IPS-18a (cell line): ENCODE measurements around the gene SFN.
"Not testable (repeated sequence)": the region's sequence is repeated elsewhere in the genome, so short reads cannot be mapped to it uniquely, and the experiment has no call there.

Experiments
- H3K27ac ChIP-seq: one replicate; pipeline ENCODE4 v1.5.1; 2013; ENCODE audit warnings: low read length
- H3K27me3 ChIP-seq: one replicate; pipeline ENCODE4 v1.6.1; 2013; ENCODE audit warnings: mild to moderate bottlenecking, low read length; ENCODE audit not compliant: control insufficient read depth, insufficient read depth
- H3K36me3 ChIP-seq: one replicate; pipeline ENCODE4 v1.6.1; 2013; ENCODE audit warnings: low read depth, low read length; ENCODE audit not compliant: control insufficient read depth
- H3K4me1 ChIP-seq: one replicate; pipeline ENCODE4 v1.6.1; 2013; ENCODE audit warnings: low read depth, low read length; ENCODE audit not compliant: control insufficient read depth
- H3K4me3 ChIP-seq: one replicate; pipeline ENCODE4 v1.5.1; 2013; ENCODE audit warnings: low read length
- H3K9ac ChIP-seq: one replicate; pipeline ENCODE4 v1.6.1; 2013; ENCODE audit warnings: mild to moderate bottlenecking, low read length, moderate library complexity
- H3K9me3 ChIP-seq: one replicate; pipeline ENCODE4 v1.6.1; 2013; ENCODE audit warnings: low read depth, low read length; ENCODE audit not compliant: control insufficient read depth

SFN gene

GRCh38 chr1:26881611-26882010 is 18.7 kb downstream of the SFN start:
- not testable (repeated sequence) for H3K4me3 ChIP-seq, H3K4me1 ChIP-seq, H3K9me3 ChIP-seq, H3K27me3 ChIP-seq, H3K9ac ChIP-seq, H3K27ac ChIP-seq
- peaks cover 61% of the 10 kb centered on the region for H3K36me3 ChIP-seq

- Histone ChIP-seq H3K4me3 (no peak overlapping the region), H3K9me3 (no peaks in the 10 kb centered on the region), H3K27ac (no peak overlapping the region), H3K9ac (no peak overlapping the region), H3K36me3 (peaks cover 57% of the 10 kb centered on the region), H3K4me1 (no peaks in the 10 kb centered on the region), H3K27me3 (no peaks in the 10 kb centered on the region)
These were observed 19.9 kb downstream of the SFN start for GRCh38 chr1:26882696-26883463.

- no peak overlapping the region for H3K27ac ChIP-seq
- H3K36me3 ChIP-seq, result peaks cover 47% of the 10 kb centered on the region
- H3K4me3 ChIP-seq, result no peak overlapping the region
- no peaks in the 10 kb centered on the region for H3K9me3 ChIP-seq
- H3K27me3 ChIP-seq, result no peaks in the 10 kb centered on the region
- H3K9ac ChIP-seq, result no peak overlapping the region
- no peaks in the 10 kb centered on the region for H3K4me1 ChIP-seq
These were observed 24.2 kb downstream of the SFN start for GRCh38 chr1:26887125-26887524.

- no peak overlapping the region for H3K9ac ChIP-seq
- no peaks in the 10 kb centered on the region for H3K27me3 ChIP-seq
- H3K9me3 ChIP-seq, result no peaks in the 10 kb centered on the region
- H3K4me1 ChIP-seq, result no peaks in the 10 kb centered on the region
- H3K36me3 ChIP-seq, result peaks cover 46% of the 10 kb centered on the region
- H3K4me3 ChIP-seq, result no peak overlapping the region
- H3K27ac ChIP-seq, result no peak overlapping the region
These were observed 25.3 kb downstream of the SFN start for GRCh38 chr1:26888231-26888630.

- H3K4me3 ChIP-seq, result peak within 1 kb of the TSS; percentile 82
- no peaks in the 10 kb centered on the region for H3K4me1 ChIP-seq
- no peaks in the 10 kb centered on the region for H3K9me3 ChIP-seq
- no peaks in the 10 kb centered on the region for H3K27me3 ChIP-seq
- no peak within 1 kb of the TSS for H3K27ac ChIP-seq
- peak within 1 kb of the TSS; percentile 41 for H3K9ac ChIP-seq
- H3K36me3 ChIP-seq, result peaks cover 41% of the 10 kb centered on the region
These were observed 26.9 kb downstream of the SFN start, which contains the start of gene GPN2 for GRCh38 chr1:26889551-26890466. Gene GPN2 (minus strand): TSS chr1:26890283. CDS start chr1:26890096, 187 bp downstream.

- Histone ChIP-seq H3K36me3 (peaks cover 35% of the 10 kb centered on the region), H3K4me1 (no peaks in the 10 kb centered on the region), H3K9me3 (no peaks in the 10 kb centered on the region), H3K4me3 (peak overlapping the region; percentile 82), H3K27me3 (no peaks in the 10 kb centered on the region), H3K27ac (no peak overlapping the region), H3K9ac (peak overlapping the region; percentile 41)
These were observed 27.5 kb downstream of the SFN start for GRCh38 chr1:26890467-26890796.

- Histone ChIP-seq H3K4me1 (no peaks in the 10 kb centered on the region), H3K4me3 (no peak overlapping the region), H3K27me3 (no peaks in the 10 kb centered on the region), H3K9me3 (no peaks in the 10 kb centered on the region), H3K9ac (no peak overlapping the region), H3K36me3 (peaks cover 32% of the 10 kb centered on the region), H3K27ac (no peak overlapping the region)
These were observed 31.3 kb downstream of the SFN start for GRCh38 chr1:26894263-26894662.

GRCh38 chr1:26897351-26897750 is 34.4 kb downstream of the SFN start:
- H3K9ac ChIP-seq, result no peak overlapping the region
- H3K9me3 ChIP-seq, result no peaks in the 10 kb centered on the region
- no peaks in the 10 kb centered on the region for H3K4me1 ChIP-seq
- peaks cover 31% of the 10 kb centered on the region for H3K36me3 ChIP-seq
- no peak overlapping the region for H3K4me3 ChIP-seq
- H3K27ac ChIP-seq, result no peak overlapping the region
- no peaks in the 10 kb centered on the region for H3K27me3 ChIP-seq

GRCh38 chr1:26900001-26900814 is 37.3 kb downstream of the SFN start, which contains the start of gene GPATCH3:
Gene GPATCH3 (minus strand): TSS chr1:26900467. CDS start chr1:26900442, 25 bp downstream.
- H3K9me3 ChIP-seq, result no peaks in the 10 kb centered on the region
- peak within 1 kb of the TSS; percentile 88 for H3K4me3 ChIP-seq
- peak within 1 kb of the TSS; percentile 92 for H3K9ac ChIP-seq
- no peaks in the 10 kb centered on the region for H3K27me3 ChIP-seq
- peaks cover 11% of the 10 kb centered on the region for H3K36me3 ChIP-seq
- H3K4me1 ChIP-seq, result no peaks in the 10 kb centered on the region
- peak within 1 kb of the TSS; percentile 78 for H3K27ac ChIP-seq

- H3K4me1 ChIP-seq, result no peaks in the 10 kb centered on the region
- no peaks in the 10 kb centered on the region for H3K27me3 ChIP-seq
- H3K9me3 ChIP-seq, result no peaks in the 10 kb centered on the region
- H3K36me3 ChIP-seq, result peaks cover 9% of the 10 kb centered on the region
- peak overlapping the region; percentile 92 for H3K9ac ChIP-seq
- peak overlapping the region; percentile 88 for H3K4me3 ChIP-seq
- H3K27ac ChIP-seq, result peak overlapping the region; percentile 78
These were observed 38.0 kb downstream of the SFN start for GRCh38 chr1:26900815-26901511.
